HG02981 (cell line): Measurements from ENCODE around the gene AP4E1.
"Not testable (repeated sequence)": the region's sequence is repeated elsewhere in the genome, so short reads cannot be mapped to it uniquely, and the experiment has no call there.

Source experiments
- ATAC-seq: cut with Tn5 transposase; IDR thresholded peaks from one replicate; pipeline ENCODE4 v1.9.1; 2021; ENCODE audit warnings: mild to moderate bottlenecking, moderate library complexity; ENCODE audit not compliant: unreplicated experiment

The AP4E1 gene

GRCh38 chr15:50888054-50888453 is 20.4 kb upstream of the AP4E1 start:
- ATAC-seq: no peak

- no peak for ATAC-seq
Observed at GRCh38 chr15:50889589-50889988, 18.9 kb upstream of the AP4E1 start.

- no peak for ATAC-seq
Observed at GRCh38 chr15:50890751-50891150, 17.7 kb upstream of the AP4E1 start.

GRCh38 chr15:50891159-50891558 is 17.3 kb upstream of the AP4E1 start:
- ATAC-seq: no peak

GRCh38 chr15:50893976-50894375 is 14.5 kb upstream of the AP4E1 start:
- ATAC-seq: no peak

- not testable (repeated sequence) for ATAC-seq
Observed at GRCh38 chr15:50901390-50901789, 7.1 kb upstream of the AP4E1 start.

- no peak for ATAC-seq
Observed at GRCh38 chr15:50904211-50904610, 4.3 kb upstream of the AP4E1 start.

GRCh38 chr15:50905055-50905454 is 3.4 kb upstream of the AP4E1 start:
- ATAC-seq: no peak

- peak; percentile 58 for ATAC-seq
Observed at GRCh38 chr15:50906954-50907600, 1.4 kb upstream of the AP4E1 start.

GRCh38 chr15:50907601-50908208 is 778 bp upstream of the AP4E1 start:
- no peak for ATAC-seq

GRCh38 chr15:50909010-50909317 is 481 bp downstream of the AP4E1 start:
- no peak for ATAC-seq

GRCh38 chr15:50910426-50910795 is 1.9 kb downstream of the AP4E1 start:
- not testable (repeated sequence) for ATAC-seq

- ATAC-seq: no peak
Observed at GRCh38 chr15:50911001-50911400, 2.5 kb downstream of the AP4E1 start.

- ATAC-seq: no peak
Observed at GRCh38 chr15:50911621-50912020, 3.1 kb downstream of the AP4E1 start.

- ATAC-seq: no peak
Observed at GRCh38 chr15:50916400-50916799, 7.9 kb downstream of the AP4E1 start.

- not testable (repeated sequence) for ATAC-seq
Observed at GRCh38 chr15:50919359-50919758, 10.9 kb downstream of the AP4E1 start.

GRCh38 chr15:50925281-50925680 is 16.8 kb downstream of the AP4E1 start:
- no peak for ATAC-seq

- ATAC-seq: no peak
Observed at GRCh38 chr15:50929062-50929461, 20.6 kb downstream of the AP4E1 start.

GRCh38 chr15:50930792-50931191 is 22.3 kb downstream of the AP4E1 start:
- ATAC-seq: no peak

- no peak for ATAC-seq
Observed at GRCh38 chr15:50933341-50933740, 24.9 kb downstream of the AP4E1 start.

- no peak for ATAC-seq
Observed at GRCh38 chr15:50938525-50938924, 30.0 kb downstream of the AP4E1 start.

- no peak for ATAC-seq
Observed at GRCh38 chr15:50939911-50940310, 31.4 kb downstream of the AP4E1 start.

GRCh38 chr15:50940506-50940905 is 32.0 kb downstream of the AP4E1 start:
- ATAC-seq: no peak
